Liver (tissue), 3 donors: ENCODE results near the gene M1AP.

Experiments
- ATF3 ChIP-seq: IDR thresholded peaks from 2 replicates; pipeline ENCODE4 v1.6.1; 2016; ENCODE audit warnings: antibody characterized with exemption
- CTCF ChIP-seq: fragments of 150-350 bp; IDR thresholded peaks from 2 replicates; pipeline ENCODE4 v1.5.1; 2017; ENCODE audit warnings: improper control_type of control experiment, low read depth, low read length; ENCODE audit not compliant: missing input control
- EGR1 ChIP-seq, 2 donors: IDR thresholded peaks; 2 replicates each; pipeline ENCODE4 v1.6.1; 2016 to 2018; ENCODE audit warnings: antibody characterized with exemption in 2 of 2, low read depth in 2 of 2
- JUND ChIP-seq, 2 donors: IDR thresholded peaks; 2 replicates each; pipeline ENCODE4 v1.6.1; 2016; ENCODE audit warnings: antibody characterized with exemption in 2 of 2
- MAX ChIP-seq: IDR thresholded peaks from 2 replicates; pipeline ENCODE4 v1.6.1; 2016; ENCODE audit warnings: antibody characterized with exemption
- REST ChIP-seq: IDR thresholded peaks from 2 replicates; pipeline ENCODE4 v1.6.1; 2016; ENCODE audit warnings: antibody characterized with exemption, mild to moderate bottlenecking
- TAF1 ChIP-seq: conservative IDR thresholded peaks from 2 replicates; pipeline ENCODE4 v1.6.1; 2016; ENCODE audit warnings: antibody characterized with exemption, mild to moderate bottlenecking
- YY1 ChIP-seq: IDR thresholded peaks from 2 replicates; pipeline ENCODE4 v1.6.1; 2016; ENCODE audit warnings: antibody characterized with exemption, mild to moderate bottlenecking
- donor health status: healthy.
- donor health status: healthy.

- TF ChIP-seq ATF3 (no peak), YY1 (no peak), CTCF (no peak), EGR1 (IDR thresholded peaks at IDR 0.05; ENCODE audit: low read depth in 2 of 2) (no peak), MAX (no peak), JUND (IDR thresholded peaks at IDR 0.05) (no peak), REST (no peak), TAF1 (no peak)
These were observed 1.9 kb downstream of the M1AP start for GRCh38 chr2:74646201-74646600.
